Natural killer cell (primary cell): ENCODE measurements around the gene BMF. TPM values are rescaled to one million over a fixed set of nuclear protein-coding genes. Genes with fewer than 3 reads are reported as not detected.
A peak's percentile ranks its signal among the peaks of the same experiment; 100 is the strongest.
"Not testable (repeated sequence)": the region's sequence is repeated elsewhere in the genome, so short reads cannot be mapped to it uniquely, and the experiment has no call there.

Experiments used
- ATAC-seq, 3 donors: fragments of 150-1000 bp in 2 of 3; fragments of 200-7000 bp in 1 of 3; cut with Tn5 transposase; 1 replicate in 1 of 3; 2 replicates in 2 of 3; pipeline ENCODE4 v1.10.0; 2021; ENCODE audit warnings: mild to moderate bottlenecking in 2 of 3, moderate library complexity in 2 of 3
- DNase-seq, 2 donors: peaks; one replicate each; pipeline versions ENCODE4 v3.0.0 to v3.0.0-alpha.2; 2013 to 2021; ENCODE audit warnings: mixed read lengths in 1 of 2
- H3K27ac ChIP-seq: one replicate; pipeline ENCODE4 v1.5.1; 2013; ENCODE audit warnings: mild to moderate bottlenecking, low read length
- H3K27me3 ChIP-seq: one replicate; pipeline ENCODE4 v1.6.1; 2013; ENCODE audit warnings: low read length; ENCODE audit not compliant: control insufficient read depth, insufficient read depth
- H3K36me3 ChIP-seq: one replicate; pipeline ENCODE4 v1.6.1; 2013; ENCODE audit warnings: low read length; ENCODE audit not compliant: control insufficient read depth, insufficient read depth
- H3K4me1 ChIP-seq: one replicate; pipeline ENCODE4 v1.6.1; 2013; ENCODE audit warnings: low read length; ENCODE audit not compliant: control insufficient read depth, insufficient read depth
- H3K4me3 ChIP-seq: one replicate; pipeline ENCODE4 v1.5.1; 2013; ENCODE audit warnings: low read length
- H3K9me3 ChIP-seq: one replicate; pipeline ENCODE4 v1.6.1; 2013; ENCODE audit warnings: low read length; ENCODE audit not compliant: control insufficient read depth, insufficient read depth
- H3K27ac Mint-ChIP-seq, 2 donors: one replicate each; pipeline ENCODE4 v1.8.0; 2022; ENCODE audit warnings: mild to moderate bottlenecking in 2 of 2, mixed read lengths in 2 of 2, moderate library complexity in 1 of 2
- H3K27me3 Mint-ChIP-seq, 2 donors: one replicate each; pipeline ENCODE4 v1.8.0; 2022; ENCODE audit warnings: low read depth in 2 of 2, mixed read lengths in 2 of 2
- H3K36me3 Mint-ChIP-seq: one replicate; pipeline ENCODE4 v1.8.0; 2022; ENCODE audit warnings: mixed read lengths
- H3K4me1 Mint-ChIP-seq, 2 donors: one replicate each; pipeline ENCODE4 v1.8.0; 2022; ENCODE audit warnings: mixed read lengths in 2 of 2
- H3K4me3 Mint-ChIP-seq: one replicate; pipeline ENCODE4 v1.8.0; 2022; ENCODE audit warnings: mild to moderate bottlenecking, moderate library complexity, mixed read lengths
- H3K9me3 Mint-ChIP-seq, 2 donors: one replicate each; pipeline ENCODE4 v1.8.0; 2022; ENCODE audit warnings: mixed read lengths in 2 of 2
- CTCF ChIP-seq: fragments of 200-600 bp; IDR thresholded peaks from one replicate; pipeline ENCODE4 v1.8.0; 2022; ENCODE audit warnings: antibody characterized with exemption
- WGBS: methylation state at CpG from one replicate; pipeline ENCODE4 v1.1.7; 2013; ENCODE audit warnings: missing lambda C conversion rate; ENCODE audit not compliant: insufficient coverage; 5-methylcytosine and 5-hydroxymethylcytosine counted together
- intact Hi-C: fragments of 100-400 bp; cut with micrococcal nuclease; formaldehyde crosslinking; loops from one replicate; pipeline ENCODE4 v1.14.2; 2022
- total RNA-seq, 4 donors: library from RNA; stranded (reverse); fragments of 120-200 nt in 1 of 4; gene quantifications; one replicate each; pipeline versions ENCODE4 v1.2.3 to v1.2.4, GENCODE V29; 2013 to 2022

The BMF gene
- total RNA-seq, 3 donors from 2014 or later (not counting 1 experiment from before 2014, with no cell fraction given) = 7.6 to 10.5 (median 9.8) TPM

DNA sequence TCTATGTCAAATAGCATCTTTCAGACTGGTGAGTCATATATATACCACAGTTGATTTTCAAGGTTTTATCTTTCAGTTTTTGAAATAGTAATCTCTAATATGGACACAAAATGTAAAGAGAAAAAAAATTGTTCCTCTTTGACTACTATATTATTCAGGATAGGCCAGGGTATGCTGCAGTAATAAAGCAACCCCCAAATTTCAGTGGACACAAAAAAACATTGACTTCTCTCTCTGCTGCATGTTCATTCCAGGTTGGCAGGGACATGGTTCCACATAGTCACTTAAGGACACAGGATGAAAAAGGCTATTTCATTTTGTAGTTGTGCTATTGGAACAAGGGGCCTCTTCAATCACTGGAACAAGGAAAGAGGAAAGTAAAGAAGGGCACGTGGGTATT lies 28.6 kb downstream of the BMF start:
- Mint-ChIP-seq H3K36me3 (no peaks in the 10 kb centered on the region), H3K27ac (no peak overlapping the region), H3K4me1 (peaks cover 7 to 11% of the 10 kb centered on the region in 2 donors), H3K4me3 (no peak overlapping the region), H3K9me3 (no peaks in the 10 kb centered on the region), H3K27me3 (peaks cover 23 to 43% of the 10 kb centered on the region in 2 donors)
- TF ChIP-seq CTCF = no peak
- ATAC-seq (no peak), DNase-seq (no peak)
- no peaks in the 10 kb centered on the region for H3K36me3 ChIP-seq
- H3K27me3 ChIP-seq = peaks cover 6% of the 10 kb centered on the region
- WGBS = 76% methylated on average over 1 of the region's 1 CpG
- H3K27ac ChIP-seq = no peak overlapping the region
- intact Hi-C loops = no loop called here
- no peak overlapping the region for H3K4me3 ChIP-seq
- no peaks in the 10 kb centered on the region for H3K9me3 ChIP-seq
- peaks cover 21% of the 10 kb centered on the region for H3K4me1 ChIP-seq

DNA sequence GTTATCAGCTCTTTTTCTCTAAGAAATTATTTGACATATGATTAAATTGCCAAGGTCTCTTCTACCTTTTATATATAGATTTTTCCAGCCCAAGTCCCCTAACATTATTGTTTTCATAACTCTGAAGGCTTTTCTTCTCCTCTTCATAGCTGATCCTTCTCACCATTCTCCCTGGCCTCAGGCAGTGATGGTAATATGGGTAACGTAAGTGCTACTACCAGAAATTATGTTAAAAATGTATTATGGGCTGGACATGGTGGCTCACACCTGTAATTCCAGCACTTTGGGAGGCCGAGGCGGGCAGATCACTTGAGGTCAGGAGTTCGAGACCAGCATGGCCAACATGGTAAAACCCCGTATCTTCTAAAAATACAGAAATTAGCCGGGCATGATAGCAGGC lies 29.2 kb downstream of the BMF start:
- TF ChIP-seq CTCF = no peak
- Histone ChIP-seq H3K9me3 (no peaks in the 10 kb centered on the region), H3K27me3 (peaks cover 6% of the 10 kb centered on the region), H3K27ac (no peak overlapping the region), H3K4me3 (no peak overlapping the region), H3K36me3 (no peaks in the 10 kb centered on the region), H3K4me1 (peaks cover 21% of the 10 kb centered on the region)
- Mint-ChIP-seq H3K27me3 (peaks cover 23 to 43% of the 10 kb centered on the region in 2 donors), H3K9me3 (no peaks in the 10 kb centered on the region), H3K4me1 (peaks cover 7 to 12% of the 10 kb centered on the region in 2 donors), H3K27ac (no peak overlapping the region), H3K4me3 (no peak overlapping the region), H3K36me3 (no peaks in the 10 kb centered on the region)
- ATAC-seq = no peak
- DNase-seq = no peak
- WGBS = 96% methylated on average over 6 of the region's 6 CpGs
- intact Hi-C loops = no loop called here

GRCh38 chr15:40075298-40076044 lies 33.2 kb downstream of the BMF start:
- H3K4me3 ChIP-seq = no peak overlapping the region
- WGBS = 78% methylated on average over 18 of the region's 18 CpGs
- Mint-ChIP-seq H3K27ac (no peak overlapping the region), H3K4me3 (no peak overlapping the region), H3K9me3 (no peaks in the 10 kb centered on the region), H3K4me1 (peaks cover 10 to 12% of the 10 kb centered on the region in 2 donors), H3K27me3 (peaks cover 10 to 11% of the 10 kb centered on the region in 2 donors), H3K36me3 (no peaks in the 10 kb centered on the region)
- peaks cover 7% of the 10 kb centered on the region for H3K4me1 ChIP-seq
- DNase-seq = no peak
- no peaks in the 10 kb centered on the region for H3K27me3 ChIP-seq
- intact Hi-C loops = no loop called here
- no peaks in the 10 kb centered on the region for H3K9me3 ChIP-seq
- no peak for ATAC-seq
- no peak overlapping the region for H3K27ac ChIP-seq
- TF ChIP-seq CTCF = no peak
- H3K36me3 ChIP-seq = no peaks in the 10 kb centered on the region

- 95% methylated on average over 27 of the region's 27 CpGs for WGBS
- H3K4me3 ChIP-seq, H3K36me3 Mint-ChIP-seq, DNase-seq, H3K27me3 ChIP-seq, H3K9me3 Mint-ChIP-seq, intact Hi-C loops, H3K36me3 ChIP-seq, ATAC-seq, H3K4me3 Mint-ChIP-seq, H3K9me3 ChIP-seq, H3K27ac ChIP-seq, H3K27ac Mint-ChIP-seq, H3K4me1 ChIP-seq: not testable (repeated sequence)
- Mint-ChIP-seq H3K27me3 (peaks cover 7 to 11% of the 10 kb centered on the region in 2 donors), H3K4me1 (peaks cover 10 to 12% of the 10 kb centered on the region in 2 donors)
Observed at GRCh38 chr15:40074656-40075055, 34.0 kb downstream of the BMF start.

DNA sequence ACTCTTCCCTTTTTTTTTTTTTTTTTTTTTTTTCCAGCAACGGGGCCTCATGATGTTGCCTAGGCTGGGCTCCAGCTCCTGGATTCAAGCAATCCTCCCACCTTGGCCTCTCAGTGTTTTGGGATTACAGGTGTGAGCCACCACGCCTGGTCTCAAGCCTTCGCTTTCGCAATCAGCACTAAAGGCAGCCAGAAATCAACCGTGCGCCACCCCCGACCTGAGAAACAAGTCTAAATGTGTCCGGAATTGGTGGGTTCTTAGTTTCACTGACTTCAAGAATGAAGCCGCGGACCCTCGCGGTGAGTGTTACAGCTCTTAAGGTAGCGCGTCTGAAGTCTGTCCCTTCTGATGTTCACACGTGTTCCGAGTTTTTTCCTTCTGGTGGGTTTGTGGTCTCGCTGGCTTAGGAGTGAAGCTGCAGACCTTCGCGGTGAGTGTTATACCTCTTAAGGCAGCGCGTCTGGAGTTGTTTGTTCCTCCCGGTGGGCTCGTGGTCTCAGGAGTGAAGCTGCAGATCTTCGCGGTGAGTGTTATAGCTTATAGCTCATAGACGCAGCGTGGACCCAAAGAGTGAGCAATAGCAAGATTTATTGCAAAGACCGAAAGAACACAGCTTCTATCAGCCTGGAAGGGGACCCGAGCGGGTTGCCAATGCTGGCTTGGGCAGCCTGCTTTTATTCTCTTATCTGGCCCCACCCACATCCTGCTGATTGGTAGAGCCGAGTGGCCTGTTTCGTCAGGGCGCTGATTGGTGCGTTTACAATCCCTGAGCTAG lies 34.8 kb downstream of the BMF start:
- ATAC-seq = peak in 2 of 3 donors; percentile 24 to 26
- Mint-ChIP-seq H3K4me1 (peaks cover 10 to 12% of the 10 kb centered on the region in 2 donors), H3K27ac (peak overlapping the region in 1 of 2 donors; percentile 58), H3K4me3 (peak overlapping the region; percentile 86), H3K27me3 (peaks cover 7 to 11% of the 10 kb centered on the region in 2 donors)
- WGBS = 21% methylated on average over 27 of the region's 34 CpGs
- H3K27ac ChIP-seq, H3K9me3 Mint-ChIP-seq, H3K36me3 Mint-ChIP-seq, DNase-seq, intact Hi-C loops, H3K4me3 ChIP-seq, H3K27me3 ChIP-seq, H3K36me3 ChIP-seq, H3K9me3 ChIP-seq: not testable (repeated sequence)
- peaks cover 11% of the 10 kb centered on the region for H3K4me1 ChIP-seq
